ENCODE measurements around the gene ACACB.

The ACACB gene

DNA sequence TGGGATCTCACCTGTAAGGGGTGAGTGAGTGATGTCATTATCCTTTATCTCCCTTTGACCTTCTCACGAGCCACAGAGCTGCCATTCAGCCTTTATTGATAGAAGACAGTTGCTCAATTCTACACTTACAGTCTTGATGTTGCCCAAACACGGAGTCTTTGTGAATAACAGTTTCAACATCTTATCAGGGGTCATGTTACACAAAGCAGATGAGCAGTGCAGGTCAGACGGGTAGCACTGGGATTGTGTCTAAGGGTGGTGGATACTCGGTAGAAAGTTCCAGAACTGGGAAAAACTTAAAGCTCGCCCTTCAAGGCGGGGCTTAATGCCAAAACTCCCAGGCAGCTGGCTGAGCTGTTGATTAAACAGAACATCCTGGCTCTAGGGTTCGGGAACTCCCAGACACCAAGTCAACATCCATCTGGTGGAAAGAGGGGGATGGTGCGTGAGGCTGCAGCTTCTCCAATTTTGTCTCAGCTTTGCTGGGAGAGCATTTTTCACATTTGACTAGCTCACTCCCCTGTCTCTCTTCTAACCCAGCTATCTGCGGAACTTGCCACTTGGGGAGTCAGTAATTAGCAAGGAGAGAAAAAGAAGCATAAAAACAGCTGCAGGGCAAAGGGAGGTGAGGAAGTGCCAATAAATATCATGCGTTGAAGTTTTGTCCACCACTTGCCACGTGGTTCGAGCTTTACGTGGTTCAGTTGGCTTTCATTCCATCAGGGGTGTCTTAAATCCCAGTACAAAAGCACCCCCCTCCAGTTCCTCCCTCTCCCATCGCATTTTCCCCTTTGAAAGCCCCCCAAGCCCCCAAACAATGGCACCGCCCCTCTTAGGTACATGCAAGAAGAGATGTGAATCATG, 161.7 kb downstream of the ACACB start:
- no peak for DNase-seq

DNA sequence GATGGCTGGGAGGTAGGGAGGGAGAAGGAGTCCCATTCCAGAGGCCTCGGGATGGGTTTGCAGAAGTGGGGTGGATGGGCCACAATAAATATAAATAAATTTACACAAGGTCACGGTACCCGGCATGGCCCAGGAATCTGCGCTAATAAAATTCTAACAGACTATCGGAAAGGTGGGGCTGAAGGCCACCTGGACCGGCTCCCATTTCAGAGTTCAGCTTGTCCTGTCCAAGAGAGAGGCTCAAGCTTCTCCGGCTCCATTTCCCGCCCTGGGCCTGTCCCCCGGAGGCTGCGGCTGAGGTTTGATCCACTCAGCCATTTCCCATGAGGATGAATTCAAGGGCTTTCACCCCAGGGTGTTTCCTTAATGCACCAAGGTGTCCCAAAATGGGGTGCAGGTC, 162.5 kb downstream of the ACACB start:
- no peak for DNase-seq

DNA sequence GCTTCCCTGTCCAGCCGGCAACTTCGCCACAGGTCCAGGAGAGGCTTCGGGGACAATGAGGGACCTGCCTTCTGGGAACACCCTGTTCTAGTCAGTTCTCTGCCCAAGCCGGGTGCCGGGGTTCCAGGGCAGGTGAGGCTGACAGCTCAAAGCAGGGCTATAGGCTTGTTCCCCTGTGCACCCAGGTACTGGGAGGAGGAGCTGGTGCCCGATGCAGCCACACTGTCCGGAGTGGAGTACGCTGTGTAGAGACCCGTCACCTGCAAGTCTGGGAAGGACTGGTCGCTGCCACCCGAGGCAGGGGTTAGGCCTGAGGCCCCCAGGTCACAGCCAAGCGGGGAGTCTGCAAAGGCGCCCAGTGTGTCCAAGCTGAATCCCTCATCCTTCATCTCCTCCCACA, 163.1 kb downstream of the ACACB start:
- DNase-seq = no peak

DNA sequence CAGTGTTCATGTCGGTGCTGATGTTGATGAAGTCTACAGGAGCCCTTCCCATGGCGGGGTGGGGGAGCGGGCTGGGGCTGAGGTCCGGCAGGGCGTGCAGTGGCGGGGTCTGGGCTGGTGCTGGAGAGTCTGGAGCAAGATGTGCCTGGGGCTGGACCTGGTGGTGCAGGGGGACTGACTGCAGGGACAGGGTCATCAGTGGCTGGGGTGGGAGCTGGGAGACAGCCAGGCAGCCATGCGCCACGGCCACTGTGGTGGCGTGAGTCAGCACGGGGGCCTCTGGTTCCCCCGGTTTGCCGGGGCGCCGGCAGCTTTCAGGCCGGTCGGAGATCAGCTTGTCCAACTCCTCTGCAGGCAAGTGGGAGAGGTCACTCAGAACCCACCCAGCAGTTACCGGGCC, 165.1 kb downstream of the ACACB start:
- DNase-seq = no peak

DNA sequence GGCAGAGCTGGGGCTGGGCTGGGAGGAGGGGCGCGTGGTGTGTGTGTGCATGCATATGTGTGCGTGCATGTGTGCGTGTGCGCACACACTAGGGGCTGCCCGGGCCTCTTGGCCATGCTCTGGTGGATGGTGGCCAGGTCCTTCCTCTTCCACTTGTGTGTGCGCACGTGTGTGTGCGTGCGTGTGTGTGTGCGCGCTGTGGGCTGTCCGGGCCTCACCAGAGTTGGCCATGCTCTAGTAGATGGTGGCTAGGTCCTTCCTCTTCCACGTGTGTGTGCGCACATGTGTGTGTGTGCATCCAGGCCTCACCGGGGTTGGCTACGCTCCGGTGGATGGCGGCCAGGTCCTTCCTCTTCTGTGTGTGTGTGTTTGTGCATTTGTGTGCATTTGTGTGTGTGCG, 168.0 kb downstream of the ACACB start:
- DNase-seq = no peak

DNA sequence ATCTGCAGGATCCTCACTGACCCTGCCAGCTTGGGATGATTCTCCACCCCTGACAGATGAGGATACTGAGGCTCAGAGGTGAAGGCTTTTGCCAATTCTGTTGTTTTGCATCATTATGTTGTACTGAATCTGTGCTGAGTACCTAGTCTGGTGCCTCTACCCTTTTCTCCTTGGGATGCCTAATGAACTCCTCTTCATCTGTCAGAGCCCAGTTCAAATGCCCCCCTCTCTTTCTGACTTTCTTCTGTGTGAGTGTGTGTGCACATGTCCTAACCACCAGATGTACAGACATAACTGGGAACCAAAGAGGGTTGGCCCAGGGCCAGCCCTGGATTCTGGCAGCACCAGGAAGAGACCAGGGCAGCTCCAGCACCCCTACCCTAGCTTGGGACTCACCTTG, 169.9 kb downstream of the ACACB start:
- no peak for DNase-seq

DNA sequence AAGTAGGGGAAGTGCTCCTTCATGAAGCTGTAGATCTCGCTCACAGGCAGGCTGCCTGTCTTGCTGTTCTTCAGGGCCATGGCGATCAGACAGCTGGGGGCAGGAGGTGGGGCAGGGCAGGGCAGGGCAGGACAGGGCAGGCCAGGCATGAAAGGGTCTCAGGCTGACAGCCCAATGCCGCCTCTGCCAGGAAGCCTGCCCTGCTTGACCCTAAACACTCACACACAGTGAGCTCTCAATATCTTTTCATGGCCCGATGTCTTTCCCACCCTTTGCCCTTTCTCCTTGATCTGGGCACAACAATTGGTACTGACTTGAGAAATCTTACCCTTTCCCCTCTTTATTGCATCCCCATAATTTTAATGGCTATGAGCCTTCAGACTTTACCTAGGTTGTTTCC, 170.3 kb downstream of the ACACB start:
- DNase-seq = no peak

DNA sequence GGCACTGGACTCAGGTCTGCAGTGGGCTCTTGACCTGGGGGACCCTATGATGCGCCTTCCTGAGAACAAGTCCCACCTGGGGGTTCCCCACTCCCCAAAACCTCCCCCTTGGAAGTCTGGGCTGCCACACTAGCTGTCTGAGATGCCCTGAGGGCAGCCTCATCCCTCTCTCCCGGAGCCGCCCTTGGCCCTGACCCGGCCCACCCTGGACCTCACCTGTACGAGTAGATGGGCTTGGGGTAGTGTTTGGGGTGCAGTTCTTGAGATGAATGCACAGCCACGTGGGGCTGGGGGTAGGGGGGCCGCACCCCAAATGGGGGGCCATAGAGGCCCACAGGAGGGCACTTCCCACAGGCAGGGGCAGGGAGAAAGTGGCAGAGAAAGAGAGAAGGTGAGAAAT, 170.8 kb downstream of the ACACB start:
- DNase-seq = no peak

DNA sequence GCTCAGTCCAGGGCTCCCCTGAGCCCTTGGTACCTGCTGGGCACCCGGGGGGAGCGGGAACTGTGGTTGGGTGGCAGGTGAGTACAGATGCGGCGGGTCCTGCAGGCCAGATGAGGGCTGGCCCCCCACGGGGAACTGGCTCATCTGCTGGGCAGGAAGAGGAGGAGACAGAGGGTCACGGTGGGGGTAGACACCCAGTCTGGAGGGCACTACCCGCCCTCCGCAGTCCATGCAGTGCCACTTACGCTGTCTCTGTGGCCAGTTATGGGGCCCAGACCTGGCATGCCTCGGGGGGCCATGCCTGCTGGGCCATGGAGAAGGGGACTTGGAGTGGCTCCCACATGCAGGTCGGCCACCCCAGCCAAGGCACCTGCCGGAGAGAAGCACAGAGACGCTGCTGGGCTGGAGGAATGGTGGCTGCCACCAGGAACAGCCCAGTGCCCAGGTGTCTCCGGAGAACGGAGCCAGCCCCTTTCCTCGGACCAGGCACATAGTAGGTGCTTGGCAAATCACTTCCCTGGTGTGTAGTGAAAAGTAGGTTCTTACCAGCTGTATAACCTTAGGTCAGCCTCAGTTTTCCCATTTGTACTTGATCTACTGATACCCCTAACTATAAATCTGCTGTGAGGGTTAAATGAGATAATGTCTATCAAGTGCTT, 171.6 kb downstream of the ACACB start:
- DNase-seq = no peak

DNA sequence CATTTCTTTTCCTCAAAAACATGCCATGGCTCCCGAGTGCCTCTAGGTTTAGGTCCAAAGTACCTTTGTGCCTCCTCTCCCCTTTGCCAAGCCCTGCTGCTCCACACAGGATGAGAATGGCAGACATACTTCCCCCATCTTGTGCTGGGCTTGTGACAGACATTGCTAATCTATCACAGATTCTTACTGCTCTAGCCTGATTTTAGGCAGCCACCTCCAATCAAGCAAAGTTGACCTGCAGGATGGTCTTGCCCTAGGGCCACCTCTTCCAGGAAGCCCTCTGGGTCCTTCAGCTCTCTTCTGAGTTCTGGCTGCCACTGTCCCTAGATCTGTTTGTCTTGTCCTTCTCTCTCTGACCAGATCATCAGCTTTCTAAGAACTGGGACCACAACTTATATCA, 172.2 kb downstream of the ACACB start:
- no peak for DNase-seq

DNA sequence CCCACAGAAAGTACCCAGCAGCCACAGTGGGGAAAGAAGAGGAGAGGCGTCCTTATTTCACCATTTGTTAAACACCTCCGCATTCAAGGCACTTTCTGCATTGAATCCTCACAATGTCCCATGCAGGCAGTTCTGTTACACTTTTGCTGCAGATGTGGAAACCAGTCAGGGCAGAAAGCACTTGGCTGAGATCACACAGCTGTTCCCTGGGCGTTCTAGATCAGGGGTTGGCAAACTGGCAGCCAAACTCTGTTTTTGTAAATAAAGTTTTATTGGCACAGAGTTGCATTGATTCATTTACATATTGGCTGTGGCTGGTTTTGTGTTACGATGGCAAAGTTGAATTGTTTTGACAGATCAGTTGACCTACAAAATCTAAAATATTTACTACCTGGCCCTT, 172.6 kb downstream of the ACACB start:
- DNase-seq = no peak

DNA sequence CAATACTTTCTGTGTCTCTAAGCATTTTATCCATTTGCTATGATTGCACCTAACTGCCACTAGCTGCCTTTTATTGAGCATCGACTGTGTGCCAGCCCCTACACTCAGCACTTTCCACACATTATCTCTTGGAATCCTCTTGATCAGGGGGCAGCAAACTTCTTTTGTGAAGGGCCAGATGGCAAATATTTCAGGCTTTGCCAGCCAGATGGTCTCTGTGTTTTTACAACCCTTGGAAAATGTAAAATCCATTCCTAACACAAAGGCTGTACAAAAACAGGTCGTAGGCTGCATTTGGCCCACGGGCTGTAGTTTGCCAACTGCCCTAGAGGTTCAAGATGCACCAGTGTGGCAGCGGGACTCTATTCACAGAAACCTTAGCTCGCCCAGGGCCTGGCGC, 173.2 kb downstream of the ACACB start:
- DNase-seq = no peak

DNA sequence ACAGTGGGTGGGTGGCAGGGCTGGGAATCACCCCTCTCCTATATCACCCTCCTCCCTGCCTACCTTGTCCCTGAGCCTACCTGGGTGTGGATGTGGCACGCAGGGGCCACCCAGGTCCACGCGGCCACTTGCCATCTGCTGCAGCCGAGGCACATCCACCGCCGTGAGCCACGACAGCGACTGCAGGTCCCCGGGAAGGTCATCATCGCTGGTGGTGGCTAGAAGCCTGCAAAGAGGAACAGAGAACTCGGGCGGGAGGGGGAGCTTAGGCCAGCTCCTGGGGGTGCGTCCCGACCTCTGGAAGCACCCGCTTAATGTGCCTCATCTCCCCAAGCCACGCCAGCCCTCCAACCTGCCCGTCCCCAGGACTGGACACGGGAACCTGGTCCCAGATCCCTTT, 173.7 kb downstream of the ACACB start:
- no peak for DNase-seq

DNA sequence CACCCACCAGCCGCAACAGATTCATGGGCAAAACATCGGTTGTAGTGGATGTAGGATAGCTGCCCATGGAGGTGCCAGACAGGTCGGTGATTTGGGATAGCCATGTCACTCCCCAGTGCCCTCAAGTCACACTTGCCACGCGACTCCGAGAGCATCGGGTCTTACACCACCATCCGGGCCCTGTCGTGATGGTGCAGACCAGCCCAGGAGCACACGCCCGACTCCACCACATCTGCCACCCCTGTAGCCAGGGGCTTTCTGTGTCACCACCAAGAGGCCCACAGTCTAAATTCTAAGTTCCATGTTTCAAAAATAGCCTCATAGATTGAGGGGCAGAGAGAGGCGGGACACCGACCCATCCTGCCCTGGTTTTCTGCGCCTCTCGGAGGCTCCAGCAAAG, 174.7 kb downstream of the ACACB start:
- DNase-seq = no peak

DNA sequence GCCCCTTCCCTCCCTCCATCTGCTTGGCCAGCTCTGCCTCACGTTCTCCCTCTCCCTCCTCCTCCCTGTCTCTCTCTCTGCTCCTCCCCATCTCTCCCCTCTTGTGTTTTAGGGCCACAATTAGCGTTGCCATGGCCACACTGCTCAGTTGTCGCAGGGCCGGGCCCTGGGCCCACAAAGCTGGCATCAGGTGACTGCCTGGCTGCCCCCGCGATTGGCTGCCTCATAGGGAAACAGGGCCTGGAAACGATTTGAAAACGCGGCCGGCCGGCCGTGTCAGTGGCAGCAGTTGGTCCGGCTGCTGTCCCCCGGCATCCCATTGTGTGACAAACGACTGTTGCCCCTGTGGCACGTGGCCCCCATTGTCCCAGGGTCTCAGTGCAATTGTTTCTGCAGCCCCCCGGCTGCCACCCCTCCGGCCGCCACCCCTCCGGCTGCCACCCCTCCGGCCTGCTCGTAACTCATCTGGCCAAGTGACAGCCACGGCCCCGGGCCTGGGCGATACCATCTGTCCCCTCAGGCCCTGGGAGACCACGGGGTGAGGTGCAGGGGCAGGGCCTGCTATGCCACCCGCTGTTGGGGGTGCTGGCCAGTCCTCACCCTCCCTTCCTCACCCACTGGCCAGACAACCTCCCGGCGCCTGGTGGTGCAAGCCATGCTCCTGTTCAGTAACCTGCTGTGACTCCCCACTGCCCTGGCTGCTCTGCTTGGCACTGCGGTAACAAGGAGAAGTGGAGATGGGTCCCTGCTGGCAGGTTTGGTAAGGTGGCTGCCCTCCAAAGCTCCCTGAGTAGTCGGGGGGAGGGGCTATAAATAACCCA, 175.3 kb downstream of the ACACB start:
- peak; percentile 74 for DNase-seq

DNA sequence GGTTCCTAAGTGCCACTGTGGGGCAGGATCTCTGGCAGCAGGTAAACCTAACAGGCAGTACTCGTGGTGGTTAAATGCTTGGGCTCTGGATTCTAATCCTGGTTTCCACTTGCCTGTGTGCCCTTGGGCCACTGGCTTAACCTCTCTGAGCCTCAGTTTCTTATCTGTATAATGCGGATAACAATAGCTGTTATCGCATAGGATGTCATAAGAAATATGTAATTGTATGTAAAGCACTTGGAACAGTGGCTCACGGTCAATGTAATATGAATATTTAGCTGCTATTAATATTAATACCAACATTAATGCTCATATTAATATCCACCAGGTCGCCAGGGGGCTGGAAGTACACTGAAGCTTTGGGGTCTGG, 175.9 kb downstream of the ACACB start:
- DNase-seq = no peak

DNA sequence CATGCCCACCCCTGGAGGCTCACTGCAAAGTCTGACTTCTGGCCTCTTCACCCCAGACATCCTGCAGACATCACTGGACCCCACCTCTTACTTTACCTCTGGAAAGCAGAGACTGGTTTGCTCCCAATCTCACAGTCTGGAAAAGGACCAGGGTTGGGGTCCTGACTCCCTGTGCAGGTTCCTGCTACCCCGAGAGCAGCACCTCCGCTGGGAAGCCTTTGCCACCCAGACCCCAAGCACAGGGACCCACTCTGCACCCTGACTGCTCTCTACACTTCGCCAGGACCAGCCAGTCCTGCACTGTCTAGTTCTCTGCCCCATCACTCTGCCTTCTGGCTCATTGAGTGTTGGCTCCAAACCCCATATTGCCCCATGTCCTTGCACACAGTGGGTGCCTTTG, 176.7 kb downstream of the ACACB start:
- DNase-seq = no peak

DNA sequence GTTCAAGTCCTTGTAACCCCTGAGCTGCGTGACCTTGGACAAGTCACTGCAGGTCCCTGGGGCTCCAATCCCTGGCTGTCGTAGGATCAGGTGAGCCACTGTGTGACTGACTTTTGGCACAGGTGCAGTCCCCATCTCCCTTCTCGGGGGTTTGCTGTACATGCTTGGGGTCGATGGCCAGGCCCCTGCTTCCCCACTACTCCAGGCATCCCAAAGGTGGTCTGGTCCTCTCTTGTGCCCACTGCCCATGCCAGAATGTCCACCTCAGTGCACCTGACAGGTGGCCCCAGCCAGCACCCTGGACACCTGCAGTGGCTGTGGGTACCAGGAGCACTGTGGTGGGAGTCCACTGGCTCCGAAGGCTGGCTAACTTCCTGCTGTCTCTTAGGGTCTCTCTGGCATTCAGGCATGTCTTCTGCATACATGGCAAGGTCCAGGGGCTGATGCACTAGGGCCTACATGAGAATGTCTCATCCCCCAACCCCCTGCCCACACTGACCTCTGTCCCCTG, 178.0 kb downstream of the ACACB start:
- no peak for DNase-seq

DNA sequence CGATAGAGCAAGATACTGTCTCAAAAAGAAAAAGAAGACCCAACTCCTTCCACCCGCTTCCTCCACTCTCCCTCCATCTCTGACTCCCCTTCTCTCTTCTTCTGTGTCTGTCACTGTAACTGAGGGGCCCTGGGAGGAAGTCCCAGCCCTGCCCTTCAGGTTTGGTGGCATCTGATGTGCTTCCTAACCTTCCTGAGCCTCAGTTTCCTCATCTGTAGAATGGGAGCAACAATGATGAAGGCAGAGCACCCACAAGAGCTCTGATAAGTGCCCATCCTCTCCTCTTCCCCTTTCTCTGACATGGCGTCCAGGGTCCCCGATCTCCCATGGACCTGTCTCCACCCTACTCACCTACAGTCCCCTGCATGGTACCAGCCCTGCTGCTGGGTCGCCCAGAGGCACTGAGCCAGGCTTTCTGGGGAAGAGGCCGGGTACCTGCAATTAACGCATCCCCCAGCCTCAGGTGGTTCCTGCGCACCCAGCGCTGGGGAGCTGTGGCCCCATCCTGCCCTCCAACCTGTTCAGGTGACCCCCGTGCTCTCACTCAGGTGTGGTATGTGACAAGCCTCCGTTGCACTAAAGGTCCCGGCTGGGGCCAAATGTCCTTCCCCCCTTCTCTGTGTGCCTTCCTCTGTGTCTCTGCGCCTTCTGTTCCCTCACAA, 179.5 kb downstream of the ACACB start:
- DNase-seq = no peak

DNA sequence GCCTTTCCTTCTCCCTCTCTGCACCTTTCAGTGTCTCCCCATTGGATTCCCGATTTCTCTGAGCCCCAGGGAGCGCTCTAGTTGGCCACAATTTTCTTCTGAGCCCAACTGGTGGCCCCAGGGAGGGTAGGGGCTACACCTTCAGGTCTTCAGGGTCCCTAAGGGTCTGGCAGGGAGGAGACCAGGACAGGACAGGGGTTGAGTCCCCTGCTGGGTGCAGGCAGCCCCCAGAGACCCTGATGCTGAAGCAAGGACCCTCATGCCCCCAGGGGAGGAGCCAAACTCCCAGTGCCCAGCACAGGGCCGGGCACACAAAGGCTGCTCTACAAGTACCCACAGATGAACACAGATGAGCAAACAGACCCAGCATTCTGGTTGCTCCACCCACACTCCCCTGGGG, 180.0 kb downstream of the ACACB start:
- no peak for DNase-seq

DNA sequence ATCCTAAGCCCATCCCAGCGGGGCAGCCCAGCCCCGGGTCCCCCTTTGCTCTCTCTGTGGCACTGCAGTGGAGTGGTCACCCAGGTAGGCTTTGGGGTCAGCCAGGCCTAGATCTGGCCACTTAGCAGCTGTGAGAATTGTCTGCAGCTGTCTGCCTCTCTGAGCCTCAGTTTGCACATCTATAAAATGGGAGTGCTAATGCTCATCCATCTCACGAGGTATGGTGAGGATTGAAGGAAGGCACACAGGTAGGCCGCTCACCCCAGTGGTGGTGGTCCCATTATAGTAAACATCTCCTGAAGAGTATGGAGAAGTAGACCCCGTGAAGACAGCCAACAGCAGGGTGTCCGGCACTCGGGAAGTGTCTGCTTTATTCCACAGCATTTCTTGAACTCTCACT, 183.5 kb downstream of the ACACB start:
- DNase-seq = no peak

DNA sequence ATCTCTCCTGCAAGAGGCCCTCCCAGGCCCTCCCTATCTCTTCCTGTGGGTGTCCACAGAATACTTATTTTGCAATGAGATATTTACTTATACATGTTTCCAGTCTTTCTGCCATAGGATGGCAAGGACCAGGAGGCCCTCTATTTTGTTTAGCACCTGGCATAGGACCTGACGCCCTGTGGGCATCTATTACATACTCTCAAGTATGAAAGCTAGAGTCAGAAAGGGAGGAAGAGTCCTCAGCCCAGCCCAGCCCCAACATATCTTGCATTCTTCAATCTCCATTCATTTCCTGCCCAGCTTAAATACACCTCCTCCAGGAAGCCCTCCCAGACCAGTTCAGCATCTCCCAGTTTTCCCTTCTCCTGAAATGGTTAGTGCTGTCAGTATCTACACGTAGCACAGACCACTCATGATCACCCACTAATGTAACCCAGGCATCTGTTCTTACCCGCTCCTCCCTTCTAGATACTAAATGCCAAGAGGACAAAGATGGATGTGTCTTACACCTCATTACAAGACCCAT, 185.3 kb downstream of the ACACB start:
- DNase-seq = no peak

Data from right kidney (tissue), 1 donor.